Endothelial cell of umbilical vein (primary cell): ENCODE results near the gene YTHDC1. TPM values are rescaled to one million over a fixed set of nuclear protein-coding genes. Genes with fewer than 3 reads are reported as not detected.

Experiments
- BruUV-seq: library from RNA; stranded (reverse); fragments of 400-500 nt; replicated peaks from 2 replicates; lab custom pipeline; 2021; lab: Mats Ljungman, UMichigan
- CTCF ChIA-PET: fragments of 300-600, 350-600 bp; sonication (Branson Sonifier 250); formaldehyde crosslinking; loops from one replicate; lab custom pipeline; 2021; ENCODE audit warnings: antibody characterized with exemption, inconsistent platforms; lab: Charles Lee
- POLR2A ChIA-PET: fragments of 300-600, 350-600 bp; sonication (Branson Sonifier 250); formaldehyde crosslinking; loops from one replicate; lab custom pipeline; 2021; ENCODE audit warnings: antibody characterized with exemption, inconsistent platforms; lab: Charles Lee
- DNase-seq: peaks from one replicate; pipeline ENCODE4 v3.0.0-alpha.2; 2011; ENCODE audit warnings: low read depth, low spot score
- FAIRE-seq: peaks from 2 replicates; lab custom pipeline; 2011; peaks lifted over from hg19 to GRCh38; lab: Jason Lieb, UNC
- H2AFZ ChIP-seq: 2 replicates; pipeline ENCODE4 v1.6.0; 2012; ENCODE audit warnings: low read depth, low read length, control low read depth, inconsistent platforms
- H3K27ac ChIP-seq: 2 replicates; pipeline ENCODE4 v1.5.1; 2011; ENCODE audit warnings: low read depth, mild to moderate bottlenecking, control low read depth, low read length, moderate library complexity; ENCODE audit not compliant: insufficient read depth
- H3K27me3 ChIP-seq, 2 experiments: 2 replicates each; pipeline versions ENCODE4 v1.6.0 to v1.6.1; 2011; ENCODE audit warnings: low read length in 2 of 2, mixed read lengths in 1 of 2; ENCODE audit not compliant: control insufficient read depth in 2 of 2, insufficient read depth in 2 of 2
- H3K36me3 ChIP-seq, 2 experiments: 2 replicates in 1 of 2; 3 replicates in 1 of 2; pipeline ENCODE4 v1.5.1; 2011; ENCODE audit warnings: low read length in 2 of 2, mild to moderate bottlenecking in 1 of 2, moderate library complexity in 1 of 2; ENCODE audit not compliant: control insufficient read depth in 2 of 2, insufficient read depth in 2 of 2; ENCODE audit errors: extremely low read depth in 1 of 2
- H3K4me1 ChIP-seq: 3 replicates; pipeline ENCODE4 v1.5.1; 2011; ENCODE audit warnings: mild to moderate bottlenecking, low read length; ENCODE audit not compliant: control insufficient read depth, insufficient read depth; ENCODE audit errors: extremely low read depth
- H3K4me2 ChIP-seq: 2 replicates; pipeline ENCODE4 v1.6.1; 2011; ENCODE audit warnings: low read length, control low read depth, mixed read lengths; ENCODE audit not compliant: insufficient read depth
- H3K4me3 ChIP-seq, 3 experiments: fragments of 200-600 bp in 1 of 3; sonication (generic), shearing (Covaris generic) in 1 of 3; replicated peaks in 1 of 3; 2 replicates each; pipeline ENCODE4 v1.5.1; 2011 to 2016; ENCODE audit warnings: control low read depth in 3 of 3, low read length in 3 of 3, mild to moderate bottlenecking in 2 of 3, inconsistent platforms in 1 of 3, low read depth in 1 of 3, moderate library complexity in 1 of 3; ENCODE audit not compliant: insufficient read depth in 1 of 3
- H3K79me2 ChIP-seq: 2 replicates; pipeline ENCODE4 v1.6.0; 2012; ENCODE audit warnings: low read length, inconsistent platforms; ENCODE audit not compliant: control insufficient read depth, insufficient read depth
- H3K9ac ChIP-seq: replicated peaks from 2 replicates; pipeline ENCODE3; 2011; ENCODE audit warnings: low read length, control low read depth; ENCODE audit not compliant: insufficient read depth; ENCODE audit errors: extremely low read depth
- H3K9me1 ChIP-seq: replicated peaks from 3 replicates; pipeline ENCODE4 v1.6.0; 2011; ENCODE audit warnings: mild to moderate bottlenecking, low read length; ENCODE audit not compliant: control insufficient read depth, insufficient read depth; ENCODE audit errors: extremely low read depth
- H3K9me3 ChIP-seq: replicated peaks from 2 replicates; pipeline ENCODE4 v1.5.1; 2012; ENCODE audit warnings: low read length, inconsistent platforms; ENCODE audit not compliant: control insufficient read depth, insufficient read depth
- H4K20me1 ChIP-seq: replicated peaks from 2 replicates; pipeline ENCODE3; 2011; ENCODE audit warnings: mild to moderate bottlenecking, low read length; ENCODE audit not compliant: control insufficient read depth, insufficient read depth; ENCODE audit errors: extremely low read depth
- EZH2 ChIP-seq: IDR thresholded peaks from 2 replicates; pipeline ENCODE4 v1.6.1; 2012; ENCODE audit warnings: borderline replicate concordance, low read depth, mild to moderate bottlenecking, moderate library complexity, low read length, inconsistent platforms; ENCODE audit not compliant: severe bottlenecking
- FOS ChIP-seq: IDR thresholded peaks from 2 replicates; pipeline ENCODE4 v1.6.1; 2011; ENCODE audit warnings: mild to moderate bottlenecking, low read length, moderate library complexity, borderline replicate concordance; ENCODE audit not compliant: insufficient read depth
- GATA2 ChIP-seq: IDR thresholded peaks from 2 replicates; pipeline ENCODE4 v1.7.0; 2011; ENCODE audit warnings: low read depth, mild to moderate bottlenecking, moderate library complexity, mixed read lengths, low read length; ENCODE audit not compliant: insufficient read length, insufficient read depth
- JUN ChIP-seq: IDR thresholded peaks from 2 replicates; pipeline ENCODE4 v1.6.1; 2011; ENCODE audit warnings: borderline replicate concordance, low read depth; ENCODE audit not compliant: insufficient read length, insufficient read depth
- POLR2A ChIP-seq: IDR thresholded peaks from 2 replicates; pipeline ENCODE4 v1.6.1; 2012; ENCODE audit warnings: low read depth, mild to moderate bottlenecking, control low read depth, low read length
- POLR2AphosphoS5 ChIP-seq: IDR thresholded peaks from 2 replicates; pipeline ENCODE4 v1.6.1; 2012; ENCODE audit warnings: low read depth, mild to moderate bottlenecking, control low read depth, low read length, moderate library complexity; ENCODE audit not compliant: insufficient read depth
- dilution Hi-C: fragments of 300-500 bp; cut with MboI; formaldehyde crosslinking; loops from one replicate; pipeline ENCODE4 v1.15.0; 2019; ENCODE audit warnings: low sequenced_read_pairs; ENCODE audit not compliant: extremely low pct_ligation_motif_present
- intact Hi-C: fragments of 100-400 bp; cut with micrococcal nuclease; formaldehyde crosslinking; loops from one replicate; pipeline ENCODE4 v1.10.0; 2022
- polyA plus RNA-seq, 4 experiments: library from polyadenylated mRNA; depleted of rRNA in 3 of 4; stranded (reverse) in 3 of 4; unstranded in 1 of 4; fragments of >200 nt; gene quantifications; 2 replicates each; pipeline versions ENCODE4 v1.2.1 to v1.2.3, GENCODE V29; 2011 to 2012; ENCODE audit warnings: missing spikeins in 1 of 4
- total RNA-seq: library from RNA; stranded (reverse); gene quantifications from 2 replicates; pipeline ENCODE4 v1.2.3, GENCODE V29; 2021
- TF ChIP-seq, protein P1 (sequence below): IDR thresholded peaks from 2 replicates; pipeline ENCODE4 v1.6.1; 2011; ENCODE audit not compliant: insufficient read depth, insufficient read length
- TF ChIP-seq, protein P2 (sequence below), 2 donors: IDR thresholded peaks; 1 replicate in 1 of 2; 2 replicates in 1 of 2; pipeline ENCODE4 v1.5.1; 2011; ENCODE audit warnings: low read length in 2 of 2, mild to moderate bottlenecking in 2 of 2, moderate library complexity in 2 of 2, control low read depth in 1 of 2, inconsistent platforms in 1 of 2, low read depth in 1 of 2; ENCODE audit not compliant: insufficient read depth in 1 of 2; ENCODE audit errors: extremely low read depth in 1 of 2

The YTHDC1 gene
- total and polyA plus RNA-seq, 2 donors (not counting 3 experiments of a cell fraction or from before 2014, with no cell fraction given) = 17.8 to 60.4 TPM

DNA sequence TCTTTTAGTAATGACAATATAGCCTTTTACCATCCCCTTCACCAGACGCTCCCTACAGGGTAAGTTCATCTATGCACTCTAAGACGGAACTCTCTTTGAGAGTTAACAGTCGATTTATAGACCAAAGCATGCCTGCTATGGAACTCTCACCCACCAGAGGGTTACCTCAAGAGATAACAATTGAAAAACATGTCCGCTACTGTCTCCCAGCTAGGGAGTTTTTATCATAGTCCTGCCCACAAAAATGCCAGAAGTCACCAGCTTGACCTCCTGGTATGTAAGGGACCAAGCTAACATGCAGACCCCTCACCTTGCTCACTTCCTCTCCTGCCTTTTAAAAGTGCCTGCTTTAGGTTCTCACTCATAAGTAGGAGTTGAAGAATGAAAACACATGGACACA is 16.7 kb upstream of the YTHDC1 start:
- no TSS peak for BruUV-seq
- Histone ChIP-seq H3K79me2 (no peaks in the 10 kb centered on the region), H3K27me3 (peaks cover 0 to 10% of the 10 kb centered on the region in 2 experiments), H3K4me1 (no peaks in the 10 kb centered on the region), H2AFZ (no peak overlapping the region), H3K27ac (no peak overlapping the region), H3K9me1 (no peaks in the 10 kb centered on the region), H3K4me2 (no peak overlapping the region), H3K4me3 (no peak overlapping the region), H3K36me3 (no peaks in the 10 kb centered on the region), H3K9me3 (no peaks in the 10 kb centered on the region), H3K9ac (no peak overlapping the region), H4K20me1 (no peaks in the 10 kb centered on the region)
- dilution Hi-C loops (no loop called here), intact Hi-C loops (no loop called here)
- no peak for FAIRE-seq
- POLR2A ChIA-PET = no interaction called here
- TF ChIP-seq, protein P1, sequence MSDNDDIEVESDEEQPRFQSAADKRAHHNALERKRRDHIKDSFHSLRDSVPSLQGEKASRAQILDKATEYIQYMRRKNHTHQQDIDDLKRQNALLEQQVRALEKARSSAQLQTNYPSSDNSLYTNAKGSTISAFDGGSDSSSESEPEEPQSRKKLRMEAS = no peak
- TF ChIP-seq JUN (no peak), FOS (no peak), GATA2 (no peak), EZH2 (no peak), POLR2AphosphoS5 (no peak), POLR2A (no peak)
- TF ChIP-seq, protein P2, sequence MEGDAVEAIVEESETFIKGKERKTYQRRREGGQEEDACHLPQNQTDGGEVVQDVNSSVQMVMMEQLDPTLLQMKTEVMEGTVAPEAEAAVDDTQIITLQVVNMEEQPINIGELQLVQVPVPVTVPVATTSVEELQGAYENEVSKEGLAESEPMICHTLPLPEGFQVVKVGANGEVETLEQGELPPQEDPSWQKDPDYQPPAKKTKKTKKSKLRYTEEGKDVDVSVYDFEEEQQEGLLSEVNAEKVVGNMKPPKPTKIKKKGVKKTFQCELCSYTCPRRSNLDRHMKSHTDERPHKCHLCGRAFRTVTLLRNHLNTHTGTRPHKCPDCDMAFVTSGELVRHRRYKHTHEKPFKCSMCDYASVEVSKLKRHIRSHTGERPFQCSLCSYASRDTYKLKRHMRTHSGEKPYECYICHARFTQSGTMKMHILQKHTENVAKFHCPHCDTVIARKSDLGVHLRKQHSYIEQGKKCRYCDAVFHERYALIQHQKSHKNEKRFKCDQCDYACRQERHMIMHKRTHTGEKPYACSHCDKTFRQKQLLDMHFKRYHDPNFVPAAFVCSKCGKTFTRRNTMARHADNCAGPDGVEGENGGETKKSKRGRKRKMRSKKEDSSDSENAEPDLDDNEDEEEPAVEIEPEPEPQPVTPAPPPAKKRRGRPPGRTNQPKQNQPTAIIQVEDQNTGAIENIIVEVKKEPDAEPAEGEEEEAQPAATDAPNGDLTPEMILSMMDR (IDR thresholded peaks at IDR 0.05; ENCODE audit: extremely low read depth in 1 of 2, insufficient read depth in 1 of 2, low read depth in 1 of 2, low read length in 2 of 2) = no peak
- DNase-seq = no peak
- CTCF ChIA-PET = no interaction called here
